GM19193 (cell line): ENCODE measurements around the gene EID2.

Source experiments
- POLR2A ChIP-seq: IDR thresholded peaks from 4 replicates; pipeline ENCODE4 v1.6.1; 2011; ENCODE audit not compliant: insufficient read depth, insufficient read length; ENCODE audit errors: extremely low read depth

The EID2 gene

GRCh38 chr19:39544226-39544903 is 4.4 kb upstream of the EID2 start:
- no peak for TF ChIP-seq POLR2A

- no peak for TF ChIP-seq POLR2A
Measured at GRCh38 chr19:39543477-39543857, 3.5 kb upstream of the EID2 start.

GRCh38 chr19:39542206-39542605 is 2.2 kb upstream of the EID2 start:
- TF ChIP-seq POLR2A, result no peak

GRCh38 chr19:39540333-39540673 is 342 bp upstream of the EID2 start:
- no peak for TF ChIP-seq POLR2A

GRCh38 chr19:39539165-39539517 is 820 bp downstream of the EID2 start:
- TF ChIP-seq POLR2A, result no peak

GRCh38 chr19:39533791-39534190 is 6.2 kb downstream of the EID2 start:
- TF ChIP-seq POLR2A, result no peak

- no peak for TF ChIP-seq POLR2A
Measured at GRCh38 chr19:39533003-39533512, 6.9 kb downstream of the EID2 start.

- peak; percentile 63 for TF ChIP-seq POLR2A
Measured at GRCh38 chr19:39532233-39533002, 7.5 kb downstream of the EID2 start, which contains the start of gene EID2B. EID2B (minus strand) TSS chr19:39532852; CDS start chr19:39532802, 50 bp downstream.

- TF ChIP-seq POLR2A, result no peak
Measured at GRCh38 chr19:39531834-39532232, 8.1 kb downstream of the EID2 start.

- TF ChIP-seq POLR2A, result no peak
Measured at GRCh38 chr19:39525205-39525604, 14.8 kb downstream of the EID2 start.

- TF ChIP-seq POLR2A, result no peak
Measured at GRCh38 chr19:39524495-39524894, 15.5 kb downstream of the EID2 start.

- TF ChIP-seq POLR2A, result no peak
Measured at GRCh38 chr19:39520541-39521484, 19.1 kb downstream of the EID2 start.

- no peak for TF ChIP-seq POLR2A
Measured at GRCh38 chr19:39518975-39519374, 21.0 kb downstream of the EID2 start.

- TF ChIP-seq POLR2A, result no peak
Measured at GRCh38 chr19:39518458-39518857, 21.5 kb downstream of the EID2 start.

- TF ChIP-seq POLR2A, result no peak
Measured at GRCh38 chr19:39517432-39517831, 22.5 kb downstream of the EID2 start.

- no peak for TF ChIP-seq POLR2A
Measured at GRCh38 chr19:39516270-39516669, 23.7 kb downstream of the EID2 start.

- no peak for TF ChIP-seq POLR2A
Measured at GRCh38 chr19:39515551-39516191, 24.3 kb downstream of the EID2 start.
